Smooth muscle cell (in vitro differentiated cells): ENCODE measurements around the gene AASDH. TPM values are rescaled to one million over a fixed set of nuclear protein-coding genes. Genes with fewer than 3 reads are reported as not detected.

Experiments
- DNase-seq: peaks from one replicate; lab custom pipeline; 2025; ENCODE audit not compliant: unreplicated experiment; lab: John Stamatoyannopoulos, UW
- H2AFZ ChIP-seq: fragments of 200-600 bp; sonication (generic); 2 replicates; pipeline ENCODE4 v1.6.0; 2016; ENCODE audit warnings: antibody characterized with exemption, low read depth, mild to moderate bottlenecking
- H3F3A ChIP-seq: fragments of 200-600 bp; sonication (generic); 2 replicates; pipeline ENCODE4 v1.6.0; 2017; ENCODE audit warnings: antibody characterized with exemption, low read depth
- H3K27ac ChIP-seq: fragments of 200-600 bp; sonication (generic); 2 replicates; pipeline ENCODE4 v1.5.1; 2016; ENCODE audit warnings: low read depth, mild to moderate bottlenecking
- H3K27me3 ChIP-seq: fragments of 200-600 bp; sonication (generic); 2 replicates; pipeline ENCODE4 v1.6.1; 2016; ENCODE audit warnings: low read depth, mild to moderate bottlenecking
- H3K36me3 ChIP-seq: fragments of 200-600 bp; sonication (generic); 2 replicates; pipeline ENCODE4 v1.5.1; 2016; ENCODE audit warnings: low read depth
- H3K4me1 ChIP-seq: fragments of 200-600 bp; sonication (generic); 2 replicates; pipeline ENCODE4 v1.5.1; 2016; ENCODE audit warnings: low read depth
- H3K4me2 ChIP-seq: fragments of 200-600 bp; sonication (generic); 2 replicates; pipeline ENCODE4 v1.6.0; 2016; ENCODE audit warnings: mild to moderate bottlenecking
- H3K4me3 ChIP-seq: fragments of 200-600 bp; sonication (generic); 2 replicates; pipeline ENCODE4 v1.5.1; 2016; ENCODE audit warnings: mild to moderate bottlenecking
- H3K79me2 ChIP-seq: fragments of 200-600 bp; sonication (generic); 2 replicates; pipeline ENCODE4 v1.6.0; 2016; ENCODE audit warnings: low read depth, mild to moderate bottlenecking
- H3K9ac ChIP-seq: fragments of 200-600 bp; sonication (generic); 2 replicates; pipeline ENCODE4 v1.6.0; 2016; ENCODE audit warnings: low read depth
- H3K9me3 ChIP-seq: fragments of 200-600 bp; sonication (generic); replicated peaks from 2 replicates; pipeline ENCODE4 v1.5.1; 2016; ENCODE audit warnings: low read depth
- H4K20me1 ChIP-seq: fragments of 200-600 bp; sonication (generic); 2 replicates; pipeline ENCODE4 v1.6.0; 2016; ENCODE audit warnings: low read depth
- WGBS: methylation state at CpG from one replicate; pipeline ENCODE4 v1.1.7; 2016; ENCODE audit warnings: low lambda C conversion rate; 5-methylcytosine and 5-hydroxymethylcytosine counted together
- polyA plus RNA-seq: library from polyadenylated mRNA; unstranded; fragments of >200 nt; fragmentation: Nextera tagmentation; extraction: Ambion mirVana; gene quantifications from 2 replicates; pipeline ENCODE4 v1.2.1, GENCODE V29; 2016
- total RNA-seq: library from RNA; depleted of rRNA; stranded (reverse); fragments of >200 nt; gene quantifications from 2 replicates; pipeline ENCODE4 v1.2.3, GENCODE V29; 2014
- TF ChIP-seq, protein P1 (sequence below): fragments of 200-600 bp; sonication (generic); IDR thresholded peaks from 2 replicates; pipeline ENCODE4 v1.5.1; 2017; ENCODE audit warnings: borderline replicate concordance, mild to moderate bottlenecking, antibody characterized with exemption; ENCODE audit not compliant: insufficient read depth, poor library complexity, severe bottlenecking

Gene AASDH
- total and polyA plus RNA-seq, 2 experiments from 2014 or later: 7.7 to 11.3 TPM

GRCh38 chr4:56321251-56321650 is 66.0 kb downstream of the AASDH start:
- no peak for DNase-seq
- Histone ChIP-seq H3K9ac (no peak overlapping the region), H4K20me1 (no peaks in the 10 kb centered on the region), H3K36me3 (no peaks in the 10 kb centered on the region), H2AFZ (no peak overlapping the region), H3K27ac (no peak overlapping the region), H3K79me2 (no peaks in the 10 kb centered on the region), H3K4me2 (no peak overlapping the region), H3K4me3 (no peak overlapping the region), H3K4me1 (no peaks in the 10 kb centered on the region), H3K27me3 (no peaks in the 10 kb centered on the region), H3F3A (no peaks in the 10 kb centered on the region), H3K9me3 (no peaks in the 10 kb centered on the region)
- 92% methylated on average over 1 of the region's 1 CpG for WGBS
- TF ChIP-seq, protein P1, sequence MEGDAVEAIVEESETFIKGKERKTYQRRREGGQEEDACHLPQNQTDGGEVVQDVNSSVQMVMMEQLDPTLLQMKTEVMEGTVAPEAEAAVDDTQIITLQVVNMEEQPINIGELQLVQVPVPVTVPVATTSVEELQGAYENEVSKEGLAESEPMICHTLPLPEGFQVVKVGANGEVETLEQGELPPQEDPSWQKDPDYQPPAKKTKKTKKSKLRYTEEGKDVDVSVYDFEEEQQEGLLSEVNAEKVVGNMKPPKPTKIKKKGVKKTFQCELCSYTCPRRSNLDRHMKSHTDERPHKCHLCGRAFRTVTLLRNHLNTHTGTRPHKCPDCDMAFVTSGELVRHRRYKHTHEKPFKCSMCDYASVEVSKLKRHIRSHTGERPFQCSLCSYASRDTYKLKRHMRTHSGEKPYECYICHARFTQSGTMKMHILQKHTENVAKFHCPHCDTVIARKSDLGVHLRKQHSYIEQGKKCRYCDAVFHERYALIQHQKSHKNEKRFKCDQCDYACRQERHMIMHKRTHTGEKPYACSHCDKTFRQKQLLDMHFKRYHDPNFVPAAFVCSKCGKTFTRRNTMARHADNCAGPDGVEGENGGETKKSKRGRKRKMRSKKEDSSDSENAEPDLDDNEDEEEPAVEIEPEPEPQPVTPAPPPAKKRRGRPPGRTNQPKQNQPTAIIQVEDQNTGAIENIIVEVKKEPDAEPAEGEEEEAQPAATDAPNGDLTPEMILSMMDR: no peak

GRCh38 chr4:56320293-56320692 is 67.0 kb downstream of the AASDH start:
- no peaks in the 10 kb centered on the region for H3K27me3 ChIP-seq
- no peaks in the 10 kb centered on the region for H3K36me3 ChIP-seq
- H3K4me1 ChIP-seq: no peaks in the 10 kb centered on the region
- TF ChIP-seq, protein P1: no peak
- H3K4me2 ChIP-seq: no peak overlapping the region
- H3K9ac ChIP-seq: no peak overlapping the region
- no peak overlapping the region for H3K4me3 ChIP-seq
- no peaks in the 10 kb centered on the region for H3F3A ChIP-seq
- H3K79me2 ChIP-seq: no peaks in the 10 kb centered on the region
- H3K27ac ChIP-seq: no peak overlapping the region
- H3K9me3 ChIP-seq: no peaks in the 10 kb centered on the region
- no peaks in the 10 kb centered on the region for H4K20me1 ChIP-seq
- 93% methylated on average over 5 of the region's 5 CpGs for WGBS
- no peak for DNase-seq
- H2AFZ ChIP-seq: no peak overlapping the region

DNA sequence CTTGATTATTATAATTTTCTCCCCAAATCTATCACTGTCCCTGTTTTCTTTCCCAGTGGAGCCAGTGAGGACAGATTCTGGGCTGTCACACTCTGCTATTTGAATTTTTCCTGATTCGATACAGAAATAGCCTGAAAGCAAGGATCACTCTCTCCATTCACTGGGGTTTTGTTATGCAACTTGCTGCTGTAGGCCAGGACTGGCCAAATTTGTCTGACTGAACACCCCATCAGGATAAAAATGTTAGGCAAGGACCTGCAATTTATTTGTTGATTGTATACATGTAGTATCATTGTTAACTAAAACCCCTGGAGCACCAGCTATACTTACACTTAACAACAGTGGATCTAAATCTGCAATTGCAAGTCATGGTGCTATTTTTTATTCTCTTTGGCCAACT is 68.7 kb downstream of the AASDH start:
- Histone ChIP-seq H3K27me3 (no peaks in the 10 kb centered on the region), H2AFZ (no peak overlapping the region), H3K9me3 (no peaks in the 10 kb centered on the region), H3F3A (no peaks in the 10 kb centered on the region), H3K4me2 (no peak overlapping the region), H3K4me1 (no peaks in the 10 kb centered on the region), H3K27ac (no peak overlapping the region), H3K36me3 (no peaks in the 10 kb centered on the region), H3K4me3 (no peak overlapping the region), H3K79me2 (no peaks in the 10 kb centered on the region), H4K20me1 (no peaks in the 10 kb centered on the region), H3K9ac (no peak overlapping the region)
- TF ChIP-seq, protein P1: no peak
- 100% methylated on average over 1 of the region's 1 CpG for WGBS
- no peak for DNase-seq

- Histone ChIP-seq H3K4me1 (no peaks in the 10 kb centered on the region), H2AFZ (no peak overlapping the region), H3K9ac (no peak overlapping the region), H3K79me2 (no peaks in the 10 kb centered on the region), H3K27ac (no peak overlapping the region), H3K36me3 (no peaks in the 10 kb centered on the region), H3F3A (no peaks in the 10 kb centered on the region), H3K4me3 (no peak overlapping the region), H3K4me2 (no peak overlapping the region), H3K27me3 (no peaks in the 10 kb centered on the region), H4K20me1 (no peaks in the 10 kb centered on the region), H3K9me3 (no peaks in the 10 kb centered on the region)
- no peak for DNase-seq
- TF ChIP-seq, protein P1: no peak
Observed at GRCh38 chr4:56317749-56318148, 69.5 kb downstream of the AASDH start.
